ENCODE data around the gene HEATR5B.
A peak's percentile ranks its signal among the peaks of the same experiment; 100 is the strongest.
"Not testable (repeated sequence)": the region's sequence is repeated elsewhere in the genome, so short reads cannot be mapped to it uniquely, and the experiment has no call there.

Gene HEATR5B

DNA sequence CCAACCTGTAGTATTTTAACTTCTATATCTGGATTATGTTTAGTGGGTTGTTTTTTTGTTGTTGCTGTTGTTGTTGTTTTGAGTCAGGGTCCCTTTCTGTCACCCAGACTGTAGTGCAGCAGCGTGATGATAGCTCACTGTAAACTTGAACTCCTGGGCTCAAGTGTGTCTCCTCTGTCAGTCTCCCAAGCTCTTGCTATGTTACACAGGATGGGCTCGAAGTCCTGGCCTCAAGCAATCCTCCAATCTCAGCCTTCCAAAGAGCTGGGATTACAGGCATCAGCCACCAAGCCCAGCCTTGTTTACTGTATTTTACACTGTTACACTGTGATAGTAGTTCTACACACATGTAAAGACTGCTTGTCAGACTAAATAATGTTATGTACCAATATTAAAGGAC, 108.1 kb downstream of the HEATR5B start:
- DNase-seq, result no peak

DNA sequence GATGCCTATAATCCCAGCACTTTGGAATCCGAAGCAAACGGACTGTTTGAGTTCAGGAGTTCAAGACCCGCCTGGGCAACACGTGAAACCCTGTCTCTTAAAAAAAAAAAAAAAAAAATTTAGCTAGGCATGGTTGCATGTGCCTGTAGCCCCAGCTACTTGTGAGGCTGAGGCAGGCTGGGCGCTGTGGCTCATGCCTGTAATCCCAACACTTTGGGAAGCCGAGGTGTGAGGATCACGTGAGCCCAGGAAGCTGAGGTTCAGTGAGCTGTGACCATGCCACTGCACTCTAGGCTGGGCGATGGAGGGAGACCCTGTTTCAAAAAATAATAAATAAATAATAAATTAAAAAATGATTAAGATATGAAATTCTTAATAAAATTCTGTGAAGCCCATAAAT, 108.9 kb downstream of the HEATR5B start:
- no peak for DNase-seq

DNA sequence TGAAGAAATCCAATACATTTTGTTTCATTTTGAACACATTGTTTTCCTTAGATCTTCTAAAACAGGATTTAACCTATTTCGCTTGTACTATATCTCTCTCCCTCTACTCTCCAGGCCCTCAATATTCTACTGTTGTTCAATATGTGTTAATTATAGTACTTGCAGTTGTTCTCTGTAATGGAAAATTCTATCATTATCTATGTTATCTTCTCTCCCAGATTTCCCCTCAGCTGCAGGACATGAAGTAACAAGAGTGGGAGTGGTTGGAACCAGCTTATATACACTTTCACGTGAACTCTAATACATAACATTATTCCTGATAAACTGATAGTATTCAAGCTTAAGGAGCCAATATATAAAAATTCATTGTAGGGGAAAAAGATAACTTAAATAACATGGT, 110.9 kb downstream of the HEATR5B start:
- no peak for DNase-seq

DNA sequence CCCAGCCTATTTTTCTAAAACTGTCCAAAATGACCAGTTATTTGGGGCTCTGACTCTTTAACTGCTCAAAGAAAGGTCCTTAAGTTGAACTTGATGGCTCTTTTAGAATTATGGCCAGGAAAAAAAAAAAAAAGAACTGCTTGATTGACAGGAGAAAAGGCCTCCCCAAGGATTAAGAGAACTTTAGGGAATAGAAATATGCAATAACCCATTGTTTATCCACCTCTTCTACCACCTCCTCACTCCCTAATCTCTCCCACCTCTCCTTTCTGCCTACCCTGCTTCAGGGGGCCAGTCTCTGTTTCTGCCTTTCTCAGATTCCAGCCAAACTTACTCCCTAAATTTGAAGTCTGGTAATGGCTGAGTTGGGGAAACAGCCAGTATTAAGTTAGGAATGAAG, 112.2 kb downstream of the HEATR5B start:
- no peak for DNase-seq

DNA sequence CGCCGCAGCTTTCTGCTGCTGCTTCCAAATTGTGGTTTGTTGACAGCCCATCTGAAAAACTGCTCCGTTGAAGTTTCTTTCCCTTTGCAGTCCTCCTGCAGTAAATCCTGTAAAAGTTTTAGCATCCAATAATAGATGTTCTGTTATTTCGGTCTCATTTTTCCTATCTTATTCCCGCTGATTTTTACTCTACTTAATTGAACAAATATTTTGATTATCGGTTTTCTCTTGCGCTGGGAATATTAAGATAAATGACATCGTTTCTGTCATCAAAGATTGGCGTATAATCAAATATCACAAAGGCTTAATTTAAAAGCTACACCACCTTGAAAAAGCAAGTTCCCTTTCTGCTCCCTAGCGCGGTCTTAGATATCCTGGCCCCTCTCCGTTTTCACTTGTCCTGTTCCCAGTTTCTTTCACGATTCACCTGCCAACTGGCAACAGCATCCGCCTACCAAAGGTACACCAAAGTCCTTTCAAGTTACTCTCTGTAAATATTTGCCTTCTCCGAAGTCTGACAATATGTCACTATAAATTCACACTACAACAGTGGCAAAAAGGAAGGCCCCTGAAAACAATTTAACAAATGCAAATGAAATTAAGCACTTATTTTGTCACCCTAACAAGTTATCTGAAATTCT, 116.8 kb downstream of the HEATR5B start:
- no peak for DNase-seq

DNA sequence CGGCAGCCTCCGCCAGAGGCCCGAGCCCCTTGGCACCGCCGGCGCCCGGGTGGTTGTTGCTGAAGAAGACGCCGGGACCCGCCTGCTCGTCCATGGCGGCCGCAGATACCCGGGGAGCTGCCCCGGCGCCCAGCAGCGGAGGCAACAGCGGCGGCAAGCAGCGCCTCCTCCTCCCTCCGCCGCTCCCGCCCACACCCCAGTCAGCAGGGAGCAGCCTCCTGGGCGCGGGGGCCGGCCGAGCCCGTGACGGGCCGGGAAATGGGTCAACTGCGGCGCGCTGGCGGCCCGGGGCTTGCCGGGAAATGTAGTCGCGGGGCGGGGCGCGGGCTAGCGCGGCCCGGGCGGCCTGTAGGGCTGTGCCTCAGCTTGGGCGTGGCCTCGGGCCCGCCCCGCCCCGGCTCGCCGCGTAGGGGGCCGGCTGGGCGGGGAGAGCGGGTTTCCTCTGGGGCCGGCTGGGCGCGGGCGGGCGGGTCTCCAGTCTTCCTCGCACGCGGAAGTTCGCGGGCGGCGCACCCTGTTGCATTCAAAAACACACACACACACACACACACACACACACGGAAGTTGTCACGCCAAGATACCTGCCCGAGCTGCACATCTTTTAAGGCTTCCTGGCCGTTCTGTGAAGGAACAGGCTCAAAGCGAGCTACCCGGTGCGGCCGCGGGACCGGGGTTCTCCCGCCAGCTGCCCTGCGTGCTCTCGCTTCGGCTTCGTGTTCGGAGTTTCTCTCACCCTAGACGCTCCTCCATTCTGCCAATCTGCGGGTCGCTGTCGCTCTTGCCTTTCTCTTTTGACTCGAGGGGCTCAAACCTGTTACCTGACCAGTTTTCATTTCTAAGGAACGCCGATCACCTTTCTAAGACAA, 117.6 kb downstream of the HEATR5B start, which contains the start of gene STRN:
Gene STRN, minus strand, starts transcription at position 167 of the 866 bp plus-strand sequence. Its CDS starts 73 bp downstream, at position 94.
- DNase-seq, result peak; percentile 94 to 98

DNA sequence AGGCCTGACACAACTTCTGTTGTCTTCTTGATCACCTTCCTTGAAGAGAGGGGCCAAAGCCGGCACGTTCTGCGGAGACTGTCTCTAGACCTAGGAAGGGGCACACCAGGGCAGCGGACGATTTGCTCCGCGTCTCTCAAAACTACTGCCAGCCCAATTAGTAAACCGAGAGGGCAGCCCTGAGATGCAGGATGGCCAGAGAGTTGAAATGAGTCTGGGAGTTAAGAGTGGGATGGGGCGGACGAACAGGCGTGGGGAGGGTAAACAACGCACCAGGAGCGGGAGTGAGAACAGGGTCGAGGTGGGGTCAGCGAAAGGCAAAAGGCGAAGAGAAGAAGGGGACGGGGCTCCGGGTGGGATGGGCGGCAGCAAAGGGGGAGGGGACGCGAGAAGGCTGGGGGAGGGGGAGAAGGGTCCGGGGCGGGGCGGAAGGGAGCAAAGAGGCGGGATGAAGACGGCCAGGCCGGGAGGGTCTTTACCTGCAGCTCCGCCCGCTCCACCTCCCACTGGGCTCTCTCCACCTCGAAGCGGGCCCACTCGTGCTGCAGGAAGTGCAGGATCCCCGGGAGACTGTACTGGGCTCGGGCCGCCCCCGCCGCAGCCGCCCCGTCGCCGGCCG, 118.3 kb downstream of the HEATR5B start:
- DNase-seq, result no peak

DNA sequence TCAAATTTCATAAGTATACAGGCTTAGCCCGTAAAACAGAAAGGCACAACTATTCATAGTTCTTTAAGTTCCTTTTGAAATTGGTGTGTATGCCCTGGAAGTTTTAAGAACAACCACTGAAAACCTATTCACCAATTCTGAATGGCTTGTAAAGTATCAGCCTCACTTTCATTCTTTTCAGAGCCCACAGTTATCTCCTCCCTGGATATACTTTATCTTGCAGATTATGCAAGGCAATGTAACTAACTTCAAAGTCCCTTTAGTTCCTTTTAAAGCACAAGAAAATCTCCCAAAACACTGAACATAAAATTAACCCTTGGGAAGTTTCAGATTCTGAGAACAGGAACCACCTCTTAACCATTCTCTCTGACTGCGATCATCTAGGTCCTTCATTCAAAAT, 119.0 kb downstream of the HEATR5B start:
- DNase-seq, result no peak

DNA sequence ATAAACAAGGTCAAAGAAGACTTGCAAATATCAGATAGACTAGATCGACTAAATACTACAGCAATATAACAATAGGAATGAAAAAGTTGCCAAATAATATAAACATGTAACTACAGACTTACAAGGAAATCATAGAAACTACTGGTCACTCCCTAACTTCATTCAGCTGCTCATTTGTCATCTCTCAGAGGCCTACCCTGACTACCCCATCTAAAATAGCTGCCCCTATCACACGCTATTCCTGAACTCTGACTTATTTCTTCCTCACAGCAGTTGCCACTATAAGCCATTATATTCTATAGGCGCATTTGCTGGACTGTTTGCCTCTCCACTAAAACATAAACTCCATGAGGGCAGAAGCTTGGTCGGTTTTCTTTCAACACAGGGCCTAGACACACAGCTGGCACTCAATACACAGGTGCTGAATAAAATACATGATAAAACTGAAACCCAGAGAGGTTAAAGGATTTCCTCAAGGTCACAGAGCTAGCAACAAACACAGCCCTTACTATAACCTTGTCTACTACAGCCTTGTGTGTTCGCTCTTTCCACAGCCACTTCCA, 119.6 kb downstream of the HEATR5B start:
- DNase-seq, result no peak

DNA sequence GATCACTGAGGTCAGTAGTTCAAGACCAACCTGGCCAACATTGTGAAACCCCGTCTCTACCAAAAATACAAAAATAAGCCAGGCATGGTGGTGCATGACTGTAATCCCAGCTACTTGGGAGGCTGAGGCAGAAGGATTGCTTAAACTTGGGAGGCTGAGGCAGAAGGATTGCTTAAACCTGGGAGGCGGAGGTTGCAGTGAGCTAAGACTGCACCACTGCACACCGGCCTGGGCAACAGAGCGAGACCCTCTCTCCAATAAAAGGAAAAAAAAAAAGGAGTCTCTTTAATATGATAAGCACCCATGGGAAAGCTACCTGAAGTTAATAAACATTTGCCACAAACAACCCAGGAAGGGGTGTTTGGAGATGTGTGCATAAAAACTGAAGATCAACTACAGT, 120.4 kb downstream of the HEATR5B start:
- DNase-seq, result no peak

DNA sequence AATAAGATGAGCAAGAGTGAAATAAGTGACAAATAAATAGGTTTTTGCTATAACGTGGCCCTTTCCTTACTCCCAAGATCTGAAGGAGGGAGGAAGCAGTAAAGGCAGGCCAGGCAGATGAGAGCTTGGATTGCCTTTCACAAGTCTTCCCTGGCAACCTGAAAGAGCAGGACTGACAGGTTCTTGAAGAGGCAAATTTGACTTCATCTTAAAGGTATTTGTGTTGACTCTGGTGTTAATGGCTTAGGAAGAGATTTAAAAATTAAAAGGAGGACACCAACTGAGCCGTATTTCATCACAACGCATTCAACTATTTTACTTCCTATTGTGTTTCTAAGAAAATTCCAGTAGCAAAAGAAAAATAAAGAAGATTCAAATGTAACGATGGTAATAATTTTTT, 121.1 kb downstream of the HEATR5B start:
- no peak for DNase-seq

DNA sequence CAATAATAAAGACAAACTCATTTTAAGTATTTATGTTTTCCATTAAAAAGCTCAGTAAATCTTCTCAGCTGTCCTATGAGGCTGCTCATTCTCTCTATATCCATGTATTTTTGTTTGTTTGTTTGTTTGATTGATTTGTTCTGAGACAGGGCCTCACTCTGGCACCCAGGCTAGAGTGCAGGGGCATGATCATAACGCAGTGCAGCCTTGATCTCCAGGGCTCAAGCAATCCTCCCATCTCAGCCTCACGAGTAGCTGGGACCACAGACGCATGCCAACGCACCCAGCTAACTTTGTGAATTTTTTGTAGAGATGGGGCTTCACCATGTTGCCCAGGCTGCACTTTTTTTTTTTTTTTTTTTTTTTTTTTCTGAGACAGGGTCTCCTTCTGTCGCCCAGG, 123.4 kb downstream of the HEATR5B start:
- DNase-seq, result no peak

DNA sequence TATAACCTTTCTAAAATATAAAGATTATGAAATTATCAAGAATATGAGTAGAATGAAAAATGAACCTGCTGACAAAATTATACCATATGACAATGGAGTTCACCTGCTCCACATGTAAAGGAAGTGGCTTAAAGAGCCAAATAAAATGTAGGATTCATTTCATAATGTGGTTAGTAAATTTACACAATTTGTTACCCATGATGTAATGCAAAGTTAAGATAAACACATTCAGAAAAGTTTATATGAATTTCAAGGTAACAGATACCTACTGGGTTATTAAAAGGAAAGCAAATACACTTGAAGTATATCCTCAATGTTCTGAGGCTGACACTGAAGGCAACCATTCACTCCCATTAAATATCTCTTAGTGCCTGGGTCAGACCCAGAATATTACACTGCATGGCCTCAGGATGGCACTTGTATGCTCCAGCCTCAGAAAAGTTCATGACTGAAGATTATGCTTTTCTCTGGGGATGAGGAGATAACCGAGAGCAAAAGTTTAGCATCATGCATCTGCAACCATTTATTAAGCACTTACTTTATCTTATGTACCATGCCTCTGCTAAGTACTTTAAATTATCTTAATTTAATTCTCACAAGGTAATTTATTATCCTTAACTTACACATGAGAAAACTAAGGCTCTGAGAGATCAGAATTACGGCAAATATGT, 124.0 kb downstream of the HEATR5B start:
- DNase-seq, result no peak

DNA sequence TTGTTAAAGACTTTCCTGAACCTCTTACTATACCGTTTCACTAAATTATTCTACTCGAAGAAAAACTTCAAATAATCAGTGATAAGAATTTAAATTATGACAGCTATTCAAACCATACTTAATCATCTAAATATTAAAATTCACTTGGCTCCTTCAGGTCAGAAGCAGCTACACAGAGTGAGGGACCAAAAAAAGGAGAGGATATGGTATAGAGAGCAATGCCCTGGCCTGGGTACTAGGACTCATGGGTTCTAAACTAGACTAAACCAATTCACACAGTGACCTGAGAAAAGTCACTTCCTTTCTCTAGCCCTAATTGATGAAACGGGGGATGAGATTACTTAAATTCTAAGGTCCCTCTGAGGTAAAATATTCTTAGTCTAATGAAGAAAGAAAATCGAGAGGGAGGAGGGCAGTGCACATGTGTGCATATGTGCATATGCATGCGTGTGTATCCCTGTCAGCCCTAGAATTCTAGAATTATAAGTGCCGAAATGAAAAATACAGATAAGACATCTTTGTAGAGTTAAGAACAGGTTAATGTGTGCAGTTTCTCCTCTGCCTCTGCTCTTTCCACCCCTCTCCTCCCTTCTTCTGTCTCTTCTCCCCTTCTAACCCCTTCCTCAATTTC, 129.1 kb downstream of the HEATR5B start:
- no peak for DNase-seq

DNA sequence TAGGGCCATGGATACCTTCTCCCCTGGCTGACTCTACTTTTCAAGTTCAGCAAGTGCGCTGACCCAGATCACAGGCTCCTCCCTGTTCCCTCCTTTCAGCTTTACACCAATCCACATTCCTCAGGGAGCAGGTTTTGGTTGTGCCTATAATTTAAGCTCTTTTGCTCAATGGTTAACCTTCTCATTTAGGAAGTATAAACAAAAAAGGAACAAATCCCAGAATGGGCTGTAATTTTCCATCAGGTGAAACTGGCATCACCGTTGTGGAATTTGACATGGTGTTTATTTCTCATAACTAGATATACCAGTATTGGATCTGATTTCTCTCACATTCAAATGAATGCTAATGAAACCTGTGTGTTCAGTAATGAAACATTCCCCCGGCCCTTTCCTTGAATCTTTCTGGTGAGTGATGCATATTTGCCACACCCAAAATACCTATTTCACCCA, 131.4 kb downstream of the HEATR5B start:
- no peak for DNase-seq

DNA sequence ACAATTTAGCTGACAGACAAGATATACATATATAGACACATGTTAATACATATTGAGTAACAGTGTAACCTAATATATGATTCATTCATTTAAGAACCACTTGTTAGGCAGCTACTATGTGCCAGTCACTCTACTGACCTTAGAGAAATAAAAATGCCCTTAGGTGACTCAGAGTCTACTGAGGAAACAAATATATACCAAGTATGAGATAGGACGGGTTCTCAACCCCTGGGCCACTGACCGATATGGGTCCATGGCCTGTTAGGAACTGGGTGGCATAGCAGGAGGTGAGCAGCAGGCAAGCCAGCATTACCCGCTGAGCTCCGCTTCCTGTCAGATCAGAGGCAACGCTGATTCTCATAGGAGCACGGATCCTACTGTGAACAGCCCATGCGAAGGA, 132.6 kb downstream of the HEATR5B start:
- DNase-seq, result no peak

DNA sequence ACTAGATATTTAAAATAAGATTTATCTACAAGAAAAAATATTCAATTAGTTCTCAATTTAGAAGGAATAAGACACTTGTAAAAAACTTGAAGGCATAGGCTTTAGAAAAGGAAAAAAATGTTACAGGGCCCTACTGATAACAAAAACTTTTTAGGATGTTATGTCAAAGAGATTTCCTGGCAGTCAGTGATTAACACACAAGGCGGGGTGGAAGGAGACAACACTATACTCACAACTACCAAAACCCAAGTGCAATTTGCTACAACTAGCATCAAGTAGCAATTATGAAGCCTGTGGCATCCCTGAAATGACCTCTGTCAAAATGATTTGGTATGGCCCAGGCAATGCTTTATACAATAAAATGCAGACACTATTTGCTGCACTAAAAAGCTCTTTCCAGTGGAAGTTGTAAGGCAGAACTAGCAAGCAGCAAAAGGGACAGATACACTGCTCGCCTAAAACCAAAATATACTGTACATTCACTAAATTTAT, 133.1 kb downstream of the HEATR5B start:
- no peak for DNase-seq

DNA sequence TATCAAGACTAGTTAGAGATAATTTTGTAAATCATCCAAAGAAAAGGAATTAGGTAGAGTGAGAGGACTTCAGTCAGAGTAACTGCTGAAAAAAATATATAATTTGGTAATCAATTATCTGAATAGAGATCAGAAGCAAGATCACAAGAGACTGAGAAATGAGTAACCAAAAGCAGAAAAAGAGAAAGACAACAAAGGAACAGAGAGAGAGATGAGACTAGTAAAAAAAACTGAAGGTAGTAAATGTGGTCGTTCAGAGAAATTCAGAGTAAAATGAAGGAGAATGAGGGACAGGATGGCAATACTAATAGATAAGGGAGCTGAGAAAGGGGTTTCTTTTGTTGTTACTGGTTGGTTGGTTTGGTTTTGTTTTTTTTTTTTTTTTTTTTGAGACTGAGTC, 134.3 kb downstream of the HEATR5B start:
- DNase-seq, result no peak

DNA sequence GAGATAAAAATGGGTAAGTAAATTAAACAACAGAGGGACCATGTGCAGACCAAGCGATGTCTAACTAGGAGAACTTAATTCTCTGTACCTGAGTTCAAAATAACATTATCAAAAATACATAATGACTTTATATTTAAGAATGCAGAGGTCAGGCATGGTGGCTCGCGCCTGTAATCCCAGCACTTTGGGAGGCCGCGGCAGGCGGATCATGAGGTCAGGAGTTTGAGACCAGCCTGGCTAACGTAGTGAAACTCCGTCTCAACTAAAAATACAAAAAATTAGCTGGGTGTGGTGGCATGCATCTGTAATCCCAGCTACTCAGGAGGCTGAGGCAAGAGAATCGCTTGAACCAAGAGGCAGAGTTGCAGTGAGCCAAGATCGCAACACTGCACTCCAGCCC, 138.9 kb downstream of the HEATR5B start:
- not testable (repeated sequence) for DNase-seq

DNA sequence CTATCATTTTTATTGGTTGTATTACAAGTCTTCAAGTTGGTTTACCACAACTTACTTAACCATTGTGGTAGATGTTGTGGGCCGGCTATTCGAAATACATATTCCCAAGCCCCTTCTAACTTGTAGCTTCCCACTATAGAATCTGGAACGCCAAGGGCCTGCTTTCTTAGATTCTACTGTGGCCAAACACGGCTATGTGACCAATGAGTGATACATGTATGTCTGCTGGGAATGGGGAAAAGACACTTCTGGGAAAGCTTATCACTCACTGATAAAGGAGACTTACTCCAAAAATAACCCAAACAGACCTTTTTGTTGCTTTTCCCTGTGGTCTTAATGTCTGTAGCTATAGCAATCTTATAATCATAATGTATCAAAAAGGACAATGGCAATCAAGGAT, 142.3 kb downstream of the HEATR5B start:
- DNase-seq, result no peak

DNA sequence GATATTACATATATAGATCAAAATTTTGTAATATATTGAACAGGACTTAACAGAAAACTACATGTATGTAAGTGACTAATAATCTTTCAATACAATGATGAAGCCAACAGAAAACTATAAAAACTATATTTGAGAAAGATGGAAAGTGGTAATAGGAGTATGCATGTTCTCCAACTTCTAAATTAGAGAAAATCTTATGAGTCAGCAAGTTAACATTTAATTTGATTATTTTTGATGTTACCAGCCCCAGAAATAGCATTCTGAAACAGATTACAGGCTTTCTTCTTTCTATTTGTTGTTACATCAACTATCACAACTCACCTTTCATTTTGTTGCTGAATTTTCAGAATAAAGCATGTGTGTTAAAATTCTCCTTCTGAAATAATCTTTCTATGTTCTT, 147.6 kb downstream of the HEATR5B start:
- DNase-seq, result not testable (repeated sequence)

DNA sequence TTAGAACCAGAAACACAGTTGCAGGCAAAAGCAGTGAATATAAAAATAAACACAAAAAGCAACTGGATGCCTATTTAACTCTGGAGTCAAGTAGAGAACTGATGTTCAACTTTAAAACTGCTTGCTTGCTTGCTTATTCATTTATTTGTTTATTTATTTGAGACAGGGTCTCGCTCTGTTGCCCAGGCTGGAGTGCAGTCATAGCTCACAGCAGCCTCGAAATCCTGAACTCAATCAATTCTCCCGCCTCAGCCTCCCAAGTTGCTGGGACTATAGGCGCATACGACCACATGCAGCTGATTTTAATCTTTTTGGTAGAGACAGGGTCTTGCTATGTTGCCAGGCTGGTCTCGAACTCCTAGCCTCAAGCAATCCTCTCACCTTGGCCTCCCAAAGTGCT, 152.5 kb downstream of the HEATR5B start:
- not testable (repeated sequence) for DNase-seq

Data from NCI-H187 (cell line).